Measurements from ENCODE around the gene TOMM40. TPM values are rescaled to one million over a fixed set of nuclear protein-coding genes. Genes with fewer than 3 reads are reported as not detected.

Gene TOMM40
- total and polyA plus RNA-seq, 2 experiments from 2014 or later: 67.9 to 83.1 TPM

DNA sequence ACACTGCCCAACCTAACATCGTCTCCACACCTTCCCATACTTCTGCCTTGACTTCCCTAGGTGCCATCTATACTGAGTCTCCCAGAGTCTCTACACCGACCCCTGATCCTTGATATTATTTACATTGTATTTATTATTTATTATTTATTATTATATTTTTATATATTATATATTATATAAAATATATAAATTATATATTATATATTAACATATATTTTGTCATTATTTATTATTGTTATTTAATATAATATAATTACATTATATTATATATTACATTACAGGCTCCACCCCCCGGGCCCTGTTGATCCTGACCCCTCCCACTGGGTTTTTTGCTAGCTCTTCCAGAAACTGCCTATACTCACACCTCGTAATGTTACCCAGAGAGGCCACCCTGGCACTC is 18.4 kb upstream of the TOMM40 start:
- Histone ChIP-seq H3K36me3 (replicated peaks; ENCODE audit: insufficient read depth, low read depth) (no peaks in the 10 kb centered on the region), H3K4me3 (no peak overlapping the region), H3K79me2 (peaks cover 17% of the 10 kb centered on the region), H3K4me2 (no peak overlapping the region), H3K9me2 (replicated peaks; ENCODE audit: insufficient read depth) (no peaks in the 10 kb centered on the region), H3K4me1 (ENCODE audit: insufficient read depth) (peaks cover 5% of the 10 kb centered on the region), H3K9me3 (ENCODE audit: low read depth) (no peaks in the 10 kb centered on the region), H3K27me3 (no peaks in the 10 kb centered on the region), H4K20me1 (ENCODE audit: insufficient read depth, poor library complexity, severe bottlenecking) (peaks cover 4% of the 10 kb centered on the region), H3K27ac (no peak overlapping the region), H2AFZ (no peak overlapping the region)
- 94% methylated on average over 4 of the region's 4 CpGs for WGBS (ENCODE audit: low lambda C conversion rate, missing lambda C conversion rate)
- TF ChIP-seq, protein P1, sequence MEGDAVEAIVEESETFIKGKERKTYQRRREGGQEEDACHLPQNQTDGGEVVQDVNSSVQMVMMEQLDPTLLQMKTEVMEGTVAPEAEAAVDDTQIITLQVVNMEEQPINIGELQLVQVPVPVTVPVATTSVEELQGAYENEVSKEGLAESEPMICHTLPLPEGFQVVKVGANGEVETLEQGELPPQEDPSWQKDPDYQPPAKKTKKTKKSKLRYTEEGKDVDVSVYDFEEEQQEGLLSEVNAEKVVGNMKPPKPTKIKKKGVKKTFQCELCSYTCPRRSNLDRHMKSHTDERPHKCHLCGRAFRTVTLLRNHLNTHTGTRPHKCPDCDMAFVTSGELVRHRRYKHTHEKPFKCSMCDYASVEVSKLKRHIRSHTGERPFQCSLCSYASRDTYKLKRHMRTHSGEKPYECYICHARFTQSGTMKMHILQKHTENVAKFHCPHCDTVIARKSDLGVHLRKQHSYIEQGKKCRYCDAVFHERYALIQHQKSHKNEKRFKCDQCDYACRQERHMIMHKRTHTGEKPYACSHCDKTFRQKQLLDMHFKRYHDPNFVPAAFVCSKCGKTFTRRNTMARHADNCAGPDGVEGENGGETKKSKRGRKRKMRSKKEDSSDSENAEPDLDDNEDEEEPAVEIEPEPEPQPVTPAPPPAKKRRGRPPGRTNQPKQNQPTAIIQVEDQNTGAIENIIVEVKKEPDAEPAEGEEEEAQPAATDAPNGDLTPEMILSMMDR (IDR thresholded peaks at IDR 0.05; ENCODE audit: poor library complexity): no peak
- TF ChIP-seq EZH2 (IDR thresholded peaks at IDR 0.05; ENCODE audit: borderline replicate concordance) (no peak), EZH2phosphoT487 (IDR thresholded peaks at IDR 0.05; ENCODE audit: low read depth, severe bottlenecking, unreplicated experiment) (no peak)
- DNase-seq (ENCODE audit: low spot score): no peak

DNA sequence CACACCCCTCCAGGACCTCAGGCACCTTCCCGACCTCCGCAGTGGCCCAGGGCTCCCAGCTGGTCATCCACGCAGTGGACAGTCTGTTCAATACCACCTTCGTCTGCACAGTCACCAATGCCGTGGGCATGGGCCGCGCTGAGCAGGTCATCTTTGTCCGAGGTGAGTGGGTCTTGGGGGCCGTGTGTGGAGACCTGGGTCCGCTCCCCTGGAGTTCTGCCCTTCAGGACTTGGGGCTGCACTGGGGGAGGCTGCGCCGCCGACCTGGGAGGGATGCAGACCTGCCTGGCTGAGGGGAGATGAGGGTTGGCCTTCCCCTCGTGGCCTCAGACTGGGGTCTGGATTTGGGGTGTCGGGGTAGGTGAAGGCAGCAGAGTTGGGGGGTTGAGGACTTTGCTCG is 16.7 kb upstream of the TOMM40 start:
- no peak overlapping the region for H2AFZ ChIP-seq
- no peak overlapping the region for H3K4me2 ChIP-seq
- H3K4me1 ChIP-seq (ENCODE audit: insufficient read depth): peaks cover 5% of the 10 kb centered on the region
- 97% methylated on average over 16 of the region's 16 CpGs for WGBS (ENCODE audit: low lambda C conversion rate, missing lambda C conversion rate)
- H3K79me2 ChIP-seq: peaks cover 17% of the 10 kb centered on the region
- TF ChIP-seq EZH2phosphoT487 (IDR thresholded peaks at IDR 0.05; ENCODE audit: low read depth, severe bottlenecking, unreplicated experiment) (no peak), EZH2 (IDR thresholded peaks at IDR 0.05; ENCODE audit: borderline replicate concordance) (no peak)
- TF ChIP-seq, protein P1 (IDR thresholded peaks at IDR 0.05; ENCODE audit: poor library complexity): no peak
- no peak overlapping the region for H3K4me3 ChIP-seq
- no peaks in the 10 kb centered on the region for H3K36me3 ChIP-seq (replicated peaks; ENCODE audit: insufficient read depth, low read depth)
- H4K20me1 ChIP-seq (ENCODE audit: insufficient read depth, poor library complexity, severe bottlenecking): peaks cover 4% of the 10 kb centered on the region
- DNase-seq (ENCODE audit: low spot score): no peak
- H3K27ac ChIP-seq: no peak overlapping the region
- no peaks in the 10 kb centered on the region for H3K27me3 ChIP-seq
- no peaks in the 10 kb centered on the region for H3K9me2 ChIP-seq (replicated peaks; ENCODE audit: insufficient read depth)
- no peaks in the 10 kb centered on the region for H3K9me3 ChIP-seq (ENCODE audit: low read depth)

DNA sequence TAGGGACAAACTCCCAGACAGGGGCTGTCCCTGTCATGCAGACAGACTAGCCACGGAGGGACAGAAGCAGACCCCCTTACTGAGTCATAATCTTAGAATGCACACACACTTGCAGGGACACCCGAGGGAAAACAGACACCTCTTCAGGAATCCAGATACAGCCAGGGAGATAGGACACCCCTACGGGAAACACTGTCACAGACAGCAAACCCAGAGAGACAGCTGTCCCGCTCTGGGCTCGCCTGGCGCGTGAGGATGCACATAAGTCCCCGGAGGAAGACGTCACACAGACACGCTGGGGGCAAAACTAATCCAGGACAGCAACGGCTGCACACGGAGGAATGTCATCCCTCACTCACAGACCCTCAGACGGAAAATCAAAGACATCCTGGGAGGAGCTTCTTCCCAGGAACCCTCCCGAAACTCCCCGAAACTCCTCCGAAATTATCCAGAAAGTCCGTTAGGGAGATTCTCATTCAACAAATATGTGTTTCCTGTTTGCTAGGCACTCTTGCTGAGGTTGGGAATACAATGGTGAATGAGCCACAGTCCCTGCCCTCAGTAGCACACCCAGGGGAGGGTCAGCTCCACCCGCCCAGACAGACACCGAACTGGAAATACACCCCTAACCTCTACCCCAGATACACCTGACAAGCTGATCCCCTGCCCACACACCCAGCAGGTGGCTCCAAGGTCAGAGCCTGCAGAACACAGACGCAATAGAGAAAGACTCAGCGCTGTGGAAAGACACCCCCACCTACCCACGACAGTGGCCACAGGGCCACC is 15.2 kb upstream of the TOMM40 start:
- no peaks in the 10 kb centered on the region for H3K27me3 ChIP-seq
- H3K9me3 ChIP-seq (ENCODE audit: low read depth): no peaks in the 10 kb centered on the region
- H3K4me2 ChIP-seq: no peak overlapping the region
- H3K9me2 ChIP-seq (replicated peaks; ENCODE audit: insufficient read depth): no peaks in the 10 kb centered on the region
- peaks cover 4% of the 10 kb centered on the region for H4K20me1 ChIP-seq (ENCODE audit: insufficient read depth, poor library complexity, severe bottlenecking)
- H3K4me1 ChIP-seq (ENCODE audit: insufficient read depth): peaks cover 2% of the 10 kb centered on the region
- no peak for DNase-seq (ENCODE audit: low spot score)
- no peaks in the 10 kb centered on the region for H3K36me3 ChIP-seq (replicated peaks; ENCODE audit: insufficient read depth, low read depth)
- TF ChIP-seq EZH2phosphoT487 (IDR thresholded peaks at IDR 0.05; ENCODE audit: low read depth, severe bottlenecking, unreplicated experiment): no peak
- no peak for TF ChIP-seq EZH2 (IDR thresholded peaks at IDR 0.05; ENCODE audit: borderline replicate concordance)
- TF ChIP-seq, protein P1 (IDR thresholded peaks at IDR 0.05; ENCODE audit: poor library complexity): no peak
- no peak overlapping the region for H3K27ac ChIP-seq
- no peak overlapping the region for H2AFZ ChIP-seq
- H3K4me3 ChIP-seq: no peak overlapping the region
- H3K79me2 ChIP-seq: peaks cover 16% of the 10 kb centered on the region
- WGBS (ENCODE audit: low lambda C conversion rate, missing lambda C conversion rate): 70% methylated on average over 22 of the region's 22 CpGs

All from hepatocyte (in vitro differentiated cells).